ENCODE results near the gene FMN2.

The FMN2 gene

DNA sequence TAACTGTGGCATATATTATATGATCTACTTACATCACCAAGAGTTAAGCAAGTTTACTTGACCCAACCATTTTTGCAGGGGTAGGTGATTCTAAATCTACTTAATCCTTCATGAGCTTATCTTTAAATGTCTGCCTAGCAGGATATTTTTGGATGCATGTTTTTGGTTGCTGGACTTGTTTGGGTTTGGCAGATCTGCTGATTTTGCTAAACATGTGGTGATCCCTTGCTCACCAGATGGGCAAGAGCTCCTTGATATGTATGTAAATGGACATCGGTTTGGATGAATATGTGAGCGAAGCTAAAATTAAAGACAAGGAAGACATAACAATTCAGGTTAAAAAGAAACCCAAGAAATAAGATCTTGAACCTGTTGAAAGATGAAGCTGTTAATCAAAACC is 36.7 kb downstream of the FMN2 start:
- Histone ChIP-seq H3K9me3 (ENCODE audit: control insufficient read depth in 1 of 2, low read length in 2 of 2) (no peaks in the 10 kb centered on the region), H3K27me3 (ENCODE audit: control insufficient read depth in 1 of 2, insufficient read depth in 2 of 2, low read length in 2 of 2) (no peaks in the 10 kb centered on the region), H3K4me3 (ENCODE audit: low read depth in 1 of 2, low read length in 2 of 2) (no peak overlapping the region), H3K27ac (ENCODE audit: low read depth, low read length) (no peak overlapping the region), H3K4me1 (ENCODE audit: control insufficient read depth in 1 of 2, insufficient read depth in 2 of 2, low read length in 2 of 2) (no peaks in the 10 kb centered on the region), H3K9ac (ENCODE audit: low read depth in 1 of 2, low read length in 2 of 2) (no peak overlapping the region), H3K36me3 (ENCODE audit: control insufficient read depth in 1 of 2, insufficient read depth in 2 of 2, low read length in 2 of 2) (no peaks in the 10 kb centered on the region)

DNA sequence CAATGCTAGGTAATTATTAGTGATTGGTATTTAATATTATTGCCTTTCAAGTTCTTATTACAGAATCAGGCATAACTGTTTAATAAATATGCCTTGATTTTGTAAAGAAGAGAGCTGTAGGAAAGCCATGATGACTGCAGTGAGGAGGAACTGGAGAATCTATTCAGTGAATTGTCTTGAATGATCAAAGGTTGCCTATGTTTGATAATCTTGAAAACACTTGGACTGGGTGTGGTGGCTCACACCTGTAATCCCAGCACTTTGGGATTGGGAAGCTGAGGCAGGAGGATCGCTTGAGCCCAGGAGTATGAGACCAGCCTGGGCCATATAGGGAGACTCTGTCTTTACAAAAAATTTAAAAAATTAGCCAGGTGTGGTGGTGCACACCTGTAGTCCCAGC is 42.4 kb downstream of the FMN2 start:
- H3K27ac ChIP-seq (ENCODE audit: low read depth, low read length): no peak overlapping the region
- H3K9me3 ChIP-seq (ENCODE audit: control insufficient read depth in 1 of 2, low read length in 2 of 2): no peaks in the 10 kb centered on the region
- no peaks in the 10 kb centered on the region for H3K4me1 ChIP-seq (ENCODE audit: control insufficient read depth in 1 of 2, insufficient read depth in 2 of 2, low read length in 2 of 2)
- no peak overlapping the region for H3K9ac ChIP-seq (ENCODE audit: low read depth in 1 of 2, low read length in 2 of 2)
- H3K4me3 ChIP-seq (ENCODE audit: low read depth in 1 of 2, low read length in 2 of 2): no peak overlapping the region
- H3K27me3 ChIP-seq (ENCODE audit: control insufficient read depth in 1 of 2, insufficient read depth in 2 of 2, low read length in 2 of 2): no peaks in the 10 kb centered on the region
- no peaks in the 10 kb centered on the region for H3K36me3 ChIP-seq (ENCODE audit: control insufficient read depth in 1 of 2, insufficient read depth in 2 of 2, low read length in 2 of 2)

DNA sequence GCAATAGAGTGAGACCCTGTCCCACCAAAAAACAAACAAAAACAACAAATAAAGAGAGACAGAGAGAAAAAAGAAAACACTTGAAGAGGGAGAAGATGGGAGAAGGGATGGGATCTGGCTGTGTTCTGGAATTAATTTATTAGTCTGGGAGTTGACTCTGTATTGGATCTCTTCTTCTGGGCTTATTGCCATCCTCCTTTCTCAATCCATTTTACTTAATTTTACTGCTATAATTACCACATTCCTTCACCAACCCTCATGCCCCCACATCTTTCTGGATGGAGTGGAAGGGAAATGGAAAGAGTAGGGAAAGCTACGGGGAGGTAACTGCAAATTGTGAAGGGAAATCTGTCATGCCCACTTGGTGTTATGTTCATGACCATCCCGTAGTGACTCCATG is 42.9 kb downstream of the FMN2 start:
- H3K4me3 ChIP-seq (ENCODE audit: low read depth in 1 of 2, low read length in 2 of 2): no peak overlapping the region
- no peaks in the 10 kb centered on the region for H3K36me3 ChIP-seq (ENCODE audit: control insufficient read depth in 1 of 2, insufficient read depth in 2 of 2, low read length in 2 of 2)
- H3K27ac ChIP-seq (ENCODE audit: low read depth, low read length): no peak overlapping the region
- H3K9me3 ChIP-seq (ENCODE audit: control insufficient read depth in 1 of 2, low read length in 2 of 2): no peaks in the 10 kb centered on the region
- H3K4me1 ChIP-seq (ENCODE audit: control insufficient read depth in 1 of 2, insufficient read depth in 2 of 2, low read length in 2 of 2): no peaks in the 10 kb centered on the region
- H3K9ac ChIP-seq (ENCODE audit: low read depth in 1 of 2, low read length in 2 of 2): no peak overlapping the region
- no peaks in the 10 kb centered on the region for H3K27me3 ChIP-seq (ENCODE audit: control insufficient read depth in 1 of 2, insufficient read depth in 2 of 2, low read length in 2 of 2)

DNA sequence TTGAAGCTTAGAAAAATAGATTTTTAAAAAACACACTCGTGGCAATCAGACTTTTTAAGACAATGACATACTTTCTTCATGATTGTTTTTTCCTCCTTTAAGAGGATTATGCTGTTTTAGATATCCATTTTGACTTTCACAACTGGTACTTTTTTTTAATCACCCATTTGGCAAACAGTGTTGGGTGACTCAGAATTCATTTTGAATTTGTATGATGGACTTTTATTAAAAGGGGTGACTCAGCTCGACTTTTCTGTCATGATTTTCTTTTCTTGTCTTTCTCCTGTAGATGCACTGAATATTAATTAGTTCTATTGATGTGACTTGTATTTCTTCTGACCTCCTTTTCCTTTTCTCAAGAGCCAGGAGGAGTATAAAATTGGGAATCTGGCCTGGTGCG is 44.7 kb downstream of the FMN2 start:
- no peaks in the 10 kb centered on the region for H3K4me1 ChIP-seq (ENCODE audit: control insufficient read depth in 1 of 2, insufficient read depth in 2 of 2, low read length in 2 of 2)
- H3K27ac ChIP-seq (ENCODE audit: low read depth, low read length): no peak overlapping the region
- no peaks in the 10 kb centered on the region for H3K9me3 ChIP-seq (ENCODE audit: control insufficient read depth in 1 of 2, low read length in 2 of 2)
- no peaks in the 10 kb centered on the region for H3K27me3 ChIP-seq (ENCODE audit: control insufficient read depth in 1 of 2, insufficient read depth in 2 of 2, low read length in 2 of 2)
- no peak overlapping the region for H3K9ac ChIP-seq (ENCODE audit: low read depth in 1 of 2, low read length in 2 of 2)
- H3K4me3 ChIP-seq (ENCODE audit: low read depth in 1 of 2, low read length in 2 of 2): no peak overlapping the region
- H3K36me3 ChIP-seq (ENCODE audit: control insufficient read depth in 1 of 2, insufficient read depth in 2 of 2, low read length in 2 of 2): no peaks in the 10 kb centered on the region

DNA sequence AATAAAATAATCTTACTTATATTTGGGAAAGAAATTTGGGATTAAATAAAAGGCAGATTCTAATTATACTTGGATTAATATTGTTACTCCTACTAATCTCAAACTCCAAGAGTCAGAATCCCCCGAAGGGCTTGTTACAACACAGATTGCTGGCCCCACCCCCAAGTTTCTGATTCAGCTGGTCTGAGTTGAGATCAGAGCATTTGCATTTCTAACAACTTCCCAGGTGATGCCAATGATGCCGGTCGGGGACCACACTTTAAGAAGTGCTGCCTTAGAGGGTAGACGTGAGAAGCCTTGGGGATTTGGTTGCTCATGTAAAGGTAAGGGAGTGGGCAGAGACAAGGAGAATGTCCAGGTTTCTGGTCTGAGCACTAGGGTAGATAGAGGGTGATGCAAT is 47.2 kb downstream of the FMN2 start:
- H3K27ac ChIP-seq (ENCODE audit: low read depth, low read length): no peak overlapping the region
- no peaks in the 10 kb centered on the region for H3K4me1 ChIP-seq (ENCODE audit: control insufficient read depth in 1 of 2, insufficient read depth in 2 of 2, low read length in 2 of 2)
- H3K9ac ChIP-seq (ENCODE audit: low read depth in 1 of 2, low read length in 2 of 2): no peak overlapping the region
- H3K27me3 ChIP-seq (ENCODE audit: control insufficient read depth in 1 of 2, insufficient read depth in 2 of 2, low read length in 2 of 2): no peaks in the 10 kb centered on the region
- H3K9me3 ChIP-seq (ENCODE audit: control insufficient read depth in 1 of 2, low read length in 2 of 2): no peaks in the 10 kb centered on the region
- no peak overlapping the region for H3K4me3 ChIP-seq (ENCODE audit: low read depth in 1 of 2, low read length in 2 of 2)
- H3K36me3 ChIP-seq (ENCODE audit: control insufficient read depth in 1 of 2, insufficient read depth in 2 of 2, low read length in 2 of 2): no peaks in the 10 kb centered on the region

DNA sequence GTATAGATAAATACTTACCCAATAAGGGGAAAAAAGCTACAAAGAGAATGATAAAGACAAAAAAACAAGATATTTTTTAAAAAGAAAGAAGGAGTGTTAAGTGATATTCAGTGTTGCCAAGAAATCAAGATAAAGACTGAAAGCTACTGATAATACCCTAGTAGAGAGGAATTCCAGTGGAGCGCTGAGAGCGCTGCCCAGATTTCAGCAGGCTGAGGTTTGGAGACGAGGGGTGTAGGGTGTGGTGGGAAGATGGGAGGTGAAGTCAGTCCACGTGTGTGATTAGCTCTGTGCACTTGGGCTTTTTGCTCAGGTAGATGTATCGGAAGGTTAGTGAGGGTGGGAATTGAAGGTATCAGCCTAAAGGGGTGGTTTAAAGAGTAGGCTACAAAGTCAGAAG is 47.8 kb downstream of the FMN2 start:
- Histone ChIP-seq H3K36me3 (ENCODE audit: control insufficient read depth in 1 of 2, insufficient read depth in 2 of 2, low read length in 2 of 2) (no peaks in the 10 kb centered on the region), H3K4me1 (ENCODE audit: control insufficient read depth in 1 of 2, insufficient read depth in 2 of 2, low read length in 2 of 2) (no peaks in the 10 kb centered on the region), H3K4me3 (ENCODE audit: low read depth in 1 of 2, low read length in 2 of 2) (no peak overlapping the region), H3K9ac (ENCODE audit: low read depth in 1 of 2, low read length in 2 of 2) (no peak overlapping the region), H3K27ac (ENCODE audit: low read depth, low read length) (no peak overlapping the region), H3K9me3 (ENCODE audit: control insufficient read depth in 1 of 2, low read length in 2 of 2) (no peaks in the 10 kb centered on the region), H3K27me3 (ENCODE audit: control insufficient read depth in 1 of 2, insufficient read depth in 2 of 2, low read length in 2 of 2) (no peaks in the 10 kb centered on the region)

DNA sequence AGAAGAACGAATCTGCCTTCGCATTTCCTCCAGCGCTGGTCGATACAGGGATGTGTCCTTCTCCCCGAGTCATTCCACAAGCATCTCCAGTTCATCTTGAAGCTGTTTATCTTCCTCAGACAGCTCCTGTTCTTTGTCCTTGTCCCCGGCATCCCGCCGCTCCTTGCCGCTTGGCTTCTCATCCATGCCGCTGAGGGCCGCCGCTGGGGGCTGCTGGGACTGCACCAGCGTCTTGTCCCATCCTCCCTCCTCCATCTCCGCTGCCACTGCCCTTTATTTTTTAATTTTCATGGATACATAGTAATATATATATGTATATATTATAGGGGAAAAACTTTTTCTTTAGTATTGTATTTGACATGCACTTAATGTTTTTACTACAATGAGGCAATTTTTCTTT is 53.4 kb downstream of the FMN2 start:
- no peaks in the 10 kb centered on the region for H3K27me3 ChIP-seq (ENCODE audit: control insufficient read depth in 1 of 2, insufficient read depth in 2 of 2, low read length in 2 of 2)
- H3K4me3 ChIP-seq (ENCODE audit: low read depth in 1 of 2, low read length in 2 of 2): no peak overlapping the region
- no peaks in the 10 kb centered on the region for H3K36me3 ChIP-seq (ENCODE audit: control insufficient read depth in 1 of 2, insufficient read depth in 2 of 2, low read length in 2 of 2)
- no peak overlapping the region for H3K9ac ChIP-seq (ENCODE audit: low read depth in 1 of 2, low read length in 2 of 2)
- H3K4me1 ChIP-seq (ENCODE audit: control insufficient read depth in 1 of 2, insufficient read depth in 2 of 2, low read length in 2 of 2): no peaks in the 10 kb centered on the region
- no peak overlapping the region for H3K27ac ChIP-seq (ENCODE audit: low read depth, low read length)
- H3K9me3 ChIP-seq (ENCODE audit: control insufficient read depth in 1 of 2, low read length in 2 of 2): no peaks in the 10 kb centered on the region

DNA sequence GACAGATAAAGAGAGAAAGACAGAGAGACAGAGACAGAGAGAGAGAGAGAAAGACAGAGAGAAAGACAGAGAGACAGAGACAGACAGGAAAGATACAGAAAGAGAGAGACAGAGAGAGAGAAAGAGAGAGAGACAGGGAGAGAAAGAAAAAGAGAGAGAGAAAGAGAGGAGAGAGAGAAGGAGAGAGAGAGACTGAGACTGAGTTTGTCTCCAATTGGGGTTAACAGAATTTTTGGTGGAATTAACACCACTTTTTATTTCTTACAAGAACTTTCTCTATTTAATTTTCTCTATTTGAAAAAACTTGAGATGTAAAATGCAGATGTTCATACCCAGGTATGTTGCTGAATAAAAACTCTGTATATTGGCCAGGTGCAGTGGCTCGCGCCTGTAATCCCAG is 56.6 kb downstream of the FMN2 start:
- Histone ChIP-seq H3K36me3 (ENCODE audit: control insufficient read depth in 1 of 2, insufficient read depth in 2 of 2, low read length in 2 of 2) (no peaks in the 10 kb centered on the region), H3K4me1 (ENCODE audit: control insufficient read depth in 1 of 2, insufficient read depth in 2 of 2, low read length in 2 of 2) (no peaks in the 10 kb centered on the region), H3K9me3 (ENCODE audit: control insufficient read depth in 1 of 2, low read length in 2 of 2) (no peaks in the 10 kb centered on the region), H3K27me3 (ENCODE audit: control insufficient read depth in 1 of 2, insufficient read depth in 2 of 2, low read length in 2 of 2) (no peaks in the 10 kb centered on the region), H3K9ac (ENCODE audit: low read depth in 1 of 2, low read length in 2 of 2) (no peak overlapping the region), H3K27ac (ENCODE audit: low read depth, low read length) (no peak overlapping the region), H3K4me3 (ENCODE audit: low read depth in 1 of 2, low read length in 2 of 2) (no peak overlapping the region)

DNA sequence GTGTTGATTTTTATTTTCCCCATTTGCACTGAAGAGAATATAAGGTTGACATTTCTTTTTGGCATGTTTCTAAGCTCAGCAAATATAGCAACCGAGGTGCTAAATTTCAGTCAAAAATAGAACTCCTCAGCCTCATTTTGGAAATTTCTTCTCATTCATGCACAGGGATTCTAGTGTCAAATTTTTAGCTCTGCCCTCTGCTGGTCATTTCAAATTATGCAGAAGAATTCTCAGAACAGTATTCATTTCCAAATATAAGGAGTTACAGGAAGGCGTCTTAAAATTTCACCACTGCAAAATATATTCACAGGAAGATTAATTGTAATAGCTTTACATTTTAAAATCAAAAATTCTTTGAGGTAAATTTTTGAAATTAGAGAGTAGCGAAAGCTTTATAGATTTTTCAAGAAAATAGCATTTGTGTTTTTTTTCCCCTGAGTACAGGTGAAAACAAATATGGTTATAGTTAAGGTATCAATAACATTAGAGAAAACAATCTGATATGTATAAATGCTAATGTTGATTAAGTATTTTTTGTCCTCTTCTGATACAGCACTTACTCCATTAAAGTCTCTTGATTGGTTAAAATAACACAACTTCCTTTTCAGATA is 57.9 kb downstream of the FMN2 start:
- no peaks in the 10 kb centered on the region for H3K27me3 ChIP-seq (ENCODE audit: control insufficient read depth in 1 of 2, insufficient read depth in 2 of 2, low read length in 2 of 2)
- no peaks in the 10 kb centered on the region for H3K9me3 ChIP-seq (ENCODE audit: control insufficient read depth in 1 of 2, low read length in 2 of 2)
- no peaks in the 10 kb centered on the region for H3K4me1 ChIP-seq (ENCODE audit: control insufficient read depth in 1 of 2, insufficient read depth in 2 of 2, low read length in 2 of 2)
- H3K27ac ChIP-seq (ENCODE audit: low read depth, low read length): no peak overlapping the region
- no peak overlapping the region for H3K4me3 ChIP-seq (ENCODE audit: low read depth in 1 of 2, low read length in 2 of 2)
- H3K9ac ChIP-seq (ENCODE audit: low read depth in 1 of 2, low read length in 2 of 2): no peak overlapping the region
- H3K36me3 ChIP-seq (ENCODE audit: control insufficient read depth in 1 of 2, insufficient read depth in 2 of 2, low read length in 2 of 2): no peaks in the 10 kb centered on the region

DNA sequence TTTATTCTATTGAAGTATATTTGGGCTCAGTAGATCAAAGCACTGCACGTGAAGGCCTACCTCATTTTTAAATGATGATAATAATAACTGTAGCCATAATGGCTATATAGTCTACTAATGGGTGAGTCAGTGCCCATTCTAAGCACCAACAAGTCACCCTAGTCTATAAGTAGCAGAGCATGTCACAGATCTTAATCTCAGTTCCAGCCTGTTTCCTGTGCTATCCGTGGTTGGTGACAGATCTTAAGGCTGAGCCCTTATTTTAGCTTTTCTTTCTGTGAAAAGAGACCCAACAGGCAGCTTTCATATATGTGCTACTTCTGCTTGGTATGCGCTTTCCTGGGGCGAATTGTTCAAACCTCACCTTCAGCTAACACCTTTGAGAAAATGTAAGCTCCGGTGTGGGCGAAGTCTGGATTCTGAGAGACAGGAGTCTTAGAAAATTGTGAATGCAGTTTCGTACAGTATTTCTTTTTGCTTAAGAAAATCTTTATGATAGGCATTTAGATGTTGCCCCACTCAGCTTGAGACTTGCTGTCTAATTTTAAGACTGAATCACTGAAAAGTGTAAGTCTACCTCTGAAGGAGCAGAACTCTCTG is 59.6 kb downstream of the FMN2 start:
- Histone ChIP-seq H3K4me1 (ENCODE audit: control insufficient read depth in 1 of 2, insufficient read depth in 2 of 2, low read length in 2 of 2) (no peaks in the 10 kb centered on the region), H3K27ac (ENCODE audit: low read depth, low read length) (no peak overlapping the region), H3K4me3 (ENCODE audit: low read depth in 1 of 2, low read length in 2 of 2) (no peak overlapping the region), H3K27me3 (ENCODE audit: control insufficient read depth in 1 of 2, insufficient read depth in 2 of 2, low read length in 2 of 2) (no peaks in the 10 kb centered on the region), H3K36me3 (ENCODE audit: control insufficient read depth in 1 of 2, insufficient read depth in 2 of 2, low read length in 2 of 2) (no peaks in the 10 kb centered on the region), H3K9me3 (ENCODE audit: control insufficient read depth in 1 of 2, low read length in 2 of 2) (no peaks in the 10 kb centered on the region), H3K9ac (ENCODE audit: low read depth in 1 of 2, low read length in 2 of 2) (no peak overlapping the region)
